IMR-90 (cell line): Measurements from ENCODE around the gene NKAIN2.

ENCODE experiments used
- BHLHE40 ChIP-seq: fragments of 150-350 bp; IDR thresholded peaks from 2 replicates; pipeline ENCODE4 v1.6.1; 2016; ENCODE audit warnings: mild to moderate bottlenecking, low read depth, low read length
- CEBPB ChIP-seq: IDR thresholded peaks from 2 replicates; pipeline ENCODE4 v1.6.1; 2012; ENCODE audit warnings: low read depth, low read length, improper control_type of control experiment
- CHD1 ChIP-seq: IDR thresholded peaks from 2 replicates; pipeline ENCODE4 v1.6.1; 2012; ENCODE audit warnings: low read depth, low read length, improper control_type of control experiment
- CTCF ChIP-seq: conservative IDR thresholded peaks from 2 replicates; pipeline ENCODE4 v1.5.1; 2012; ENCODE audit warnings: mild to moderate bottlenecking, low read depth, low read length, improper control_type of control experiment
- ELK1 ChIP-seq: fragments of 150-350 bp; IDR thresholded peaks from 2 replicates; pipeline ENCODE4 v1.6.1; 2016; ENCODE audit warnings: low read depth, mild to moderate bottlenecking, low read length, moderate library complexity, borderline replicate concordance
- MAFK ChIP-seq: IDR thresholded peaks from 2 replicates; pipeline ENCODE4 v1.6.1; 2012; ENCODE audit warnings: low read depth, low read length, improper control_type of control experiment
- MAZ ChIP-seq: IDR thresholded peaks from 2 replicates; pipeline ENCODE4 v1.6.1; 2012; ENCODE audit warnings: low read depth, mild to moderate bottlenecking, low read length, improper control_type of control experiment, moderate library complexity, borderline replicate concordance
- MXI1 ChIP-seq: IDR thresholded peaks from 2 replicates; pipeline ENCODE4 v1.6.1; 2012; ENCODE audit warnings: low read depth, mild to moderate bottlenecking, low read length, moderate library complexity, borderline replicate concordance
- POLR2A ChIP-seq: IDR thresholded peaks from 2 replicates; pipeline ENCODE4 v1.6.1; 2012; ENCODE audit warnings: mild to moderate bottlenecking, low read depth, low read length
- RAD21 ChIP-seq: IDR thresholded peaks from 2 replicates; pipeline ENCODE4 v1.6.1; 2012; ENCODE audit warnings: low read length, improper control_type of control experiment
- RCOR1 ChIP-seq: IDR thresholded peaks from 2 replicates; pipeline ENCODE4 v1.6.1; 2012; ENCODE audit warnings: mild to moderate bottlenecking, low read length, improper control_type of control experiment; ENCODE audit not compliant: insufficient replicate concordance
- RFX5 ChIP-seq: IDR thresholded peaks from 2 replicates; pipeline ENCODE4 v1.8.0; 2012; ENCODE audit warnings: low read depth, mild to moderate bottlenecking, low read length, moderate library complexity
- SMC3 ChIP-seq: fragments of 150-350 bp; IDR thresholded peaks from 2 replicates; pipeline ENCODE4 v1.6.1; 2016; ENCODE audit warnings: low read depth, mild to moderate bottlenecking, antibody characterized with exemption, low read length, moderate library complexity
- USF2 ChIP-seq: fragments of 150-350 bp; IDR thresholded peaks from 2 replicates; pipeline ENCODE4 v1.6.1; 2017; ENCODE audit warnings: mild to moderate bottlenecking, antibody characterized with exemption, low read length, low read depth

- TF ChIP-seq RAD21 (no peak), CTCF (no peak), CEBPB (no peak), POLR2A (no peak), CHD1 (no peak), SMC3 (no peak), RCOR1 (no peak), MXI1 (no peak), BHLHE40 (no peak), ELK1 (no peak), MAFK (no peak), MAZ (no peak), USF2 (no peak), RFX5 (no peak)
Measured at GRCh38 chr6:124857746-124858145, 1054.1 kb downstream of the NKAIN2 start.
